Left lung (tissue), 10 donors: ENCODE results near the gene QRICH2. TPM values are rescaled to one million over a fixed set of nuclear protein-coding genes. Genes with fewer than 3 reads are reported as not detected.
"Not testable (repeated sequence)": the region's sequence is repeated elsewhere in the genome, so short reads cannot be mapped to it uniquely, and the experiment has no call there.

Experiments used
- ATAC-seq: fragments of 200-7000 bp; cut with Tn5 transposase; one replicate; pipeline ENCODE4 v1.9.1; 2020; ENCODE audit warnings: moderate library complexity
- DNase-seq, 4 donors: peaks; one replicate each; pipeline ENCODE4 v3.0.0-alpha.2; 2013 to 2020
- H3K27ac ChIP-seq, 2 donors: fragments of 200-600 bp; sonication (generic) in 1 of 2; one replicate each; pipeline versions ENCODE4 v1.5.0 to v1.8.0; 2020 to 2021
- H3K27me3 ChIP-seq, 2 donors: fragments of 200-600 bp; sonication (generic) in 1 of 2; one replicate each; pipeline versions ENCODE4 v1.5.0 to v1.8.0; 2020 to 2021
- H3K36me3 ChIP-seq, 2 donors: fragments of 200-600 bp; sonication (generic) in 1 of 2; one replicate each; pipeline versions ENCODE4 v1.5.0 to v1.8.0; 2020 to 2021
- H3K4me1 ChIP-seq, 2 donors: fragments of 200-600 bp; one replicate each; pipeline ENCODE4 v1.8.0; 2021
- H3K4me3 ChIP-seq, 2 donors: fragments of 200-600 bp; sonication (generic) in 1 of 2; one replicate each; pipeline versions ENCODE4 v1.5.0 to v1.8.0; 2020 to 2021; ENCODE audit warnings: mild to moderate bottlenecking in 1 of 2
- H3K9me3 ChIP-seq, 2 donors: fragments of 200-600 bp; sonication (generic) in 1 of 2; one replicate each; pipeline versions ENCODE4 v1.5.0 to v1.8.0; 2020 to 2021
- CTCF ChIP-seq, 2 donors: fragments of 200-600 bp; sonication (generic) in 1 of 2; IDR thresholded peaks; one replicate each; pipeline versions ENCODE4 v1.5.0 to v1.8.0; 2021; ENCODE audit warnings: antibody characterized with exemption in 2 of 2
- intact Hi-C, 2 donors: fragments of 100-400 bp; cut with DNase I; formaldehyde crosslinking; loops; one replicate each; pipeline versions ENCODE4 v1.11.2 to v1.14.2; 2022
- polyA plus RNA-seq, 6 donors: library from polyadenylated mRNA; unstranded; fragments of 120-200 nt; gene quantifications; one replicate each; pipeline ENCODE4 v1.2.1, GENCODE V29; 2013; ENCODE audit not compliant: insufficient read length in 6 of 6
- total RNA-seq, 2 donors: library from RNA; stranded (reverse); fragmentation: NEBNext Ultra II Directional; extraction: Animal tissue kit (Norgen Biotek cat#: 25700); gene quantifications; one replicate each; pipeline ENCODE4 v1.2.1, GENCODE V29; 2021
- donor health status: DM: no; HTN: yes; CAD: no.
- donor health status: DM: no; HTN: no; CAD: no.

The QRICH2 gene
- total and polyA plus RNA-seq, 8 donors, result 2.8 to 10.6 (median 7.5) TPM

- ATAC-seq (no peak), DNase-seq (no peak)
- Histone ChIP-seq H3K4me3 (no peak overlapping the region), H3K27ac (no peak overlapping the region), H3K9me3 (no peaks in the 10 kb centered on the region), H3K4me1 (peaks cover 0 to 42% of the 10 kb centered on the region in 2 donors), H3K27me3 (peaks cover 0 to 25% of the 10 kb centered on the region in 2 donors), H3K36me3 (no peaks in the 10 kb centered on the region)
- TF ChIP-seq CTCF (IDR thresholded peaks at IDR 0.05), result no peak
- intact Hi-C loops, result no loop called here
These were observed 60.8 kb downstream of the QRICH2 start for GRCh38 chr17:76247304-76247703.

DNA sequence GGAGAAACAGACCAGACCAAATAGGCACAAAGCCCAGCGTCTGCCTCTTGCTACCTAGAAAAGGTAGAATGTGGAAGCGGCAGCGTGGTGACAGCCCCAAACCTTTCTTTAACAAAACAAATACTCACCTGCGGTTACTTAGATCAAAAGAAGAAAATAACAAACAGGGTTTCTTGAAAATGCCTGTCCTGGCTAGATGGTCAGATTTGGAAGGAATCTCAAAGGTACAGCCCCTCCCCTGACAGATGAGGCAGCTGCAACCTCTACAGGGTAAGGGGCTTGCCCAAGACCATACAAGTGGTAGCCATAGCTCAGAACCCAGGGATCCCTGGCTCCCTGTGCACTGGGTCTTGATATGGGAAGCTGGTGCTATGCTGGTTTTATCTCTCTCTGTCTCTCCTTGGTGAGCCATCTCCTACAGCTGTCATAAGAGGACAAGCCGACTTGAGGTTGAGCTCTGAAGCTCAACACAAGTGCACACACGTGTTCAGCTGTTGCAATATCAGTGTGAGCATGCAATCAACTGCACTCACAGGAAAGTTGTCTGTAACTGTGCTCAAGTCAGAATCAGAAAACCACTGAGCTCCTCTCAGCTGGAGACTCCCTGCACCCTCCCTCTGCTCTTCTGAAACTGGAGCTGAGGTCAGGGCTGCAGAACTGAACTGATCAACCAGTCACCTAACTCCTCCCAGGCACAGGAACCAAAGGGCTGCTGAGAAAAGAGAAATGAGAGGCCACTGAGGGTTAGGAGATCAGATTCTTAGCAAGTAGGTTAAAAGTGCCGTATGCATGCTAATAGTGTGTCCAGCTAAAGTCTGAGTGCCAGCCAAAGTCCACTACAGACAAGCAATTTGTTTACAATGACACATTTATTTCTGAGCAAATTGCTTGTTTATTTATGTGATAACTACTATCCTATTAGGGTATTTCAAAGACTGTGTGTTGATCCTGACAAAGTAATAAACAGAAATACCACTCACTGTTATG, 61.7 kb downstream of the QRICH2 start:
- DNase-seq, result no peak
- Histone ChIP-seq H3K9me3 (no peaks in the 10 kb centered on the region), H3K36me3 (no peaks in the 10 kb centered on the region), H3K4me1 (peaks cover 2 to 32% of the 10 kb centered on the region in 2 donors), H3K4me3 (no peak overlapping the region), H3K27me3 (peaks cover 0 to 35% of the 10 kb centered on the region in 2 donors), H3K27ac (no peak overlapping the region)
- TF ChIP-seq CTCF (IDR thresholded peaks at IDR 0.05), result no peak
- peak; percentile 74 for ATAC-seq
- intact Hi-C loops, result no loop called here

- H3K4me3 ChIP-seq, H3K36me3 ChIP-seq, intact Hi-C loops, ATAC-seq, H3K9me3 ChIP-seq, DNase-seq, H3K27ac ChIP-seq: not testable (repeated sequence)
- H3K4me1 ChIP-seq, result peaks cover 10 to 32% of the 10 kb centered on the region in 2 donors
- H3K27me3 ChIP-seq, result peaks cover 2 to 47% of the 10 kb centered on the region in 2 donors
These were observed 63.4 kb downstream of the QRICH2 start for GRCh38 chr17:76244721-76245120.

GRCh38 chr17:76243826-76244679, 64.0 kb downstream of the QRICH2 start:
- H3K36me3 ChIP-seq, result no peaks in the 10 kb centered on the region
- no peak for TF ChIP-seq CTCF (IDR thresholded peaks at IDR 0.05)
- H3K4me1 ChIP-seq, result peaks cover 12 to 36% of the 10 kb centered on the region in 2 donors
- intact Hi-C loops, result no loop called here
- H3K4me3 ChIP-seq, result no peak overlapping the region
- DNase-seq (no peak), ATAC-seq (no peak)
- peaks cover 4 to 53% of the 10 kb centered on the region in 2 donors for H3K27me3 ChIP-seq
- no peak overlapping the region for H3K27ac ChIP-seq
- no peaks in the 10 kb centered on the region for H3K9me3 ChIP-seq

- no peak overlapping the region for H3K4me3 ChIP-seq
- no peak for ATAC-seq
- DNase-seq, result no peak
- peaks cover 12 to 22% of the 10 kb centered on the region in 2 donors for H3K4me1 ChIP-seq
- intact Hi-C loops, result no loop called here
- no peak for TF ChIP-seq CTCF (IDR thresholded peaks at IDR 0.05)
- no peak overlapping the region for H3K27ac ChIP-seq
- peaks cover 8 to 74% of the 10 kb centered on the region in 2 donors for H3K27me3 ChIP-seq
- no peaks in the 10 kb centered on the region for H3K36me3 ChIP-seq
- no peaks in the 10 kb centered on the region for H3K9me3 ChIP-seq
These were observed 66.3 kb downstream of the QRICH2 start for GRCh38 chr17:76241691-76242255.
